ENCODE measurements around the gene LRRC7.

DNA sequence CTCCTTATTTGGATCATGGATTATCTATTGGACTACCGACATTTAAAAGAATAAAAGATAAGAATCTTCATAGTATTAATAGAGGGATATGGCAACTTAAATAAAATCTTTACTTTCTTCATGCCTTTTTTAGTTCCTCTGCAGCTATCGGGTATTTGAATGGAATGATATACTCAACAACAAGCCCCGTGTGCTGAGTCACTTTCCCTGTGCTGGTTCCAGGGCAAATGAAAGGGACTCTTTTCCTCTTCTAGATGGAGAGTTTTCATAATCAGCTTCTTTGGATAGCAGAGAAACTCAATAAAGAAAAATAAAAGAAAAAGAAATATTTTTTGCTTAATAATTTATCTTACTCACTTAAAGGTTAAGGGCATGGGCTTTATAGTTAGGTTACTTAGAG, 423.9 kb downstream of the LRRC7 start:
- TF ChIP-seq, protein P1, sequence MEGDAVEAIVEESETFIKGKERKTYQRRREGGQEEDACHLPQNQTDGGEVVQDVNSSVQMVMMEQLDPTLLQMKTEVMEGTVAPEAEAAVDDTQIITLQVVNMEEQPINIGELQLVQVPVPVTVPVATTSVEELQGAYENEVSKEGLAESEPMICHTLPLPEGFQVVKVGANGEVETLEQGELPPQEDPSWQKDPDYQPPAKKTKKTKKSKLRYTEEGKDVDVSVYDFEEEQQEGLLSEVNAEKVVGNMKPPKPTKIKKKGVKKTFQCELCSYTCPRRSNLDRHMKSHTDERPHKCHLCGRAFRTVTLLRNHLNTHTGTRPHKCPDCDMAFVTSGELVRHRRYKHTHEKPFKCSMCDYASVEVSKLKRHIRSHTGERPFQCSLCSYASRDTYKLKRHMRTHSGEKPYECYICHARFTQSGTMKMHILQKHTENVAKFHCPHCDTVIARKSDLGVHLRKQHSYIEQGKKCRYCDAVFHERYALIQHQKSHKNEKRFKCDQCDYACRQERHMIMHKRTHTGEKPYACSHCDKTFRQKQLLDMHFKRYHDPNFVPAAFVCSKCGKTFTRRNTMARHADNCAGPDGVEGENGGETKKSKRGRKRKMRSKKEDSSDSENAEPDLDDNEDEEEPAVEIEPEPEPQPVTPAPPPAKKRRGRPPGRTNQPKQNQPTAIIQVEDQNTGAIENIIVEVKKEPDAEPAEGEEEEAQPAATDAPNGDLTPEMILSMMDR (IDR thresholded peaks at IDR 0.05; ENCODE audit: low read length): no peak
- no peak for TF ChIP-seq EZH2 (IDR thresholded peaks at IDR 0.05; ENCODE audit: borderline replicate concordance, low read length)
